Globus pallidus (tissue), 1 donor: ENCODE results near the gene OLIG1.

Experiments
- DNase-seq: peaks from one replicate; pipeline ENCODE4 v3.0.0-alpha.2; 2015; ENCODE audit warnings: low spot score

Gene OLIG1

GRCh38 chr21:33063907-33064622, 5.9 kb upstream of the OLIG1 start:
- DNase-seq, result no peak

- DNase-seq, result peak; percentile 81
Observed at GRCh38 chr21:33064623-33065390, 5.1 kb upstream of the OLIG1 start.

- DNase-seq, result no peak
Observed at GRCh38 chr21:33067043-33067442, 2.9 kb upstream of the OLIG1 start.

GRCh38 chr21:33067457-33067856, 2.5 kb upstream of the OLIG1 start:
- DNase-seq, result no peak

- DNase-seq, result no peak
Observed at GRCh38 chr21:33069243-33069642, 698 bp upstream of the OLIG1 start.

GRCh38 chr21:33069645-33069993, 322 bp upstream of the OLIG1 start:
- no peak for DNase-seq

GRCh38 chr21:33070744-33070997, 730 bp downstream of the OLIG1 start:
- no peak for DNase-seq

- DNase-seq, result no peak
Observed at GRCh38 chr21:33070998-33071769, 1.2 kb downstream of the OLIG1 start.

GRCh38 chr21:33071770-33072306, 1.9 kb downstream of the OLIG1 start:
- no peak for DNase-seq

GRCh38 chr21:33073636-33074035, 3.7 kb downstream of the OLIG1 start:
- no peak for DNase-seq

GRCh38 chr21:33075128-33075527, 5.2 kb downstream of the OLIG1 start:
- no peak for DNase-seq

GRCh38 chr21:33075596-33076195, 5.8 kb downstream of the OLIG1 start:
- no peak for DNase-seq

- no peak for DNase-seq
Observed at GRCh38 chr21:33076600-33077329, 6.8 kb downstream of the OLIG1 start.

- peak; percentile 98 for DNase-seq
Observed at GRCh38 chr21:33078907-33079582, 9.1 kb downstream of the OLIG1 start.

- no peak for DNase-seq
Observed at GRCh38 chr21:33080376-33080775, 10.4 kb downstream of the OLIG1 start.

GRCh38 chr21:33080776-33081175, 10.8 kb downstream of the OLIG1 start:
- DNase-seq, result peak; percentile 14

- no peak for DNase-seq
Observed at GRCh38 chr21:33088384-33088783, 18.4 kb downstream of the OLIG1 start.

- DNase-seq, result peak; percentile 26
Observed at GRCh38 chr21:33089395-33090119, 19.6 kb downstream of the OLIG1 start.

GRCh38 chr21:33096426-33096825, 26.5 kb downstream of the OLIG1 start:
- peak; percentile 16 for DNase-seq

GRCh38 chr21:33099131-33099530, 29.2 kb downstream of the OLIG1 start:
- DNase-seq, result no peak
